GM23338 (cell line): ENCODE results near the gene CHMP6. TPM values are rescaled to one million over a fixed set of nuclear protein-coding genes. Genes with fewer than 3 reads are reported as not detected.

ENCODE experiments used
- ATAC-seq: fragments of 200-7000 bp; cut with Tn5 transposase; 3 replicates; pipeline ENCODE4 v1.9.1; 2020
- DNase-seq: peaks from one replicate; pipeline ENCODE4 v3.0.0-alpha.2; 2015; ENCODE audit warnings: low spot score
- H2AFZ ChIP-seq: fragments of 200-600 bp; sonication (generic); 2 replicates; pipeline ENCODE4 v1.8.0; 2016; ENCODE audit warnings: antibody characterized with exemption, mild to moderate bottlenecking, moderate library complexity
- H3F3A ChIP-seq: fragments of 200-600 bp; sonication (generic); replicated peaks from 2 replicates; pipeline ENCODE4 v1.8.0; 2017; ENCODE audit warnings: antibody characterized with exemption, mixed run types, low read depth
- H3K27ac ChIP-seq: fragments of 200-600 bp; sonication (generic); 2 replicates; pipeline ENCODE4 v1.6.1; 2016; ENCODE audit warnings: low read depth
- H3K27me3 ChIP-seq: fragments of 200-600 bp; sonication (generic); 2 replicates; pipeline ENCODE4 v1.8.0; 2016; ENCODE audit warnings: mild to moderate bottlenecking, mixed run types, moderate library complexity; ENCODE audit not compliant: insufficient read depth
- H3K36me3 ChIP-seq: fragments of 200-600 bp; sonication (generic); 2 replicates; pipeline ENCODE4 v1.8.0; 2016; ENCODE audit warnings: mild to moderate bottlenecking; ENCODE audit not compliant: insufficient read depth
- H3K4me1 ChIP-seq: fragments of 200-600 bp; sonication (generic); 2 replicates; pipeline ENCODE4 v1.8.0; 2016; ENCODE audit warnings: mild to moderate bottlenecking, moderate library complexity; ENCODE audit not compliant: insufficient read depth
- H3K4me2 ChIP-seq: fragments of 200-600 bp; sonication (generic); 2 replicates; pipeline ENCODE4 v1.7.1; 2017; ENCODE audit warnings: mixed run types
- H3K4me3 ChIP-seq: fragments of 200-600 bp; sonication (generic); 2 replicates; pipeline ENCODE4 v1.6.1; 2016; ENCODE audit warnings: mixed run types
- H3K79me2 ChIP-seq: fragments of 200-600 bp; sonication (generic); replicated peaks from 2 replicates; pipeline ENCODE4 v1.8.0; 2017; ENCODE audit warnings: mild to moderate bottlenecking; ENCODE audit not compliant: insufficient read depth
- H3K9me2 ChIP-seq: fragments of 200-600 bp; sonication (generic); 2 replicates; pipeline ENCODE4 v1.8.0; 2017; ENCODE audit not compliant: insufficient read depth
- H4K20me1 ChIP-seq: fragments of 200-600 bp; sonication (generic); replicated peaks from 2 replicates; pipeline ENCODE4 v1.8.0; 2017; ENCODE audit warnings: mild to moderate bottlenecking; ENCODE audit not compliant: insufficient read depth
- H3K27ac Mint-ChIP-seq: 2 replicates; pipeline ENCODE4 v1.8.0; 2020; ENCODE audit warnings: inconsistent platforms, mild to moderate bottlenecking, moderate library complexity, mixed read lengths
- H3K27me3 Mint-ChIP-seq: 3 replicates; pipeline ENCODE4 v1.8.0; 2022; ENCODE audit warnings: low read depth, mild to moderate bottlenecking, moderate library complexity, mixed read lengths, inconsistent platforms; ENCODE audit not compliant: insufficient read depth, poor library complexity
- H3K36me3 Mint-ChIP-seq: 3 replicates; pipeline ENCODE4 v1.8.0; 2021; ENCODE audit warnings: low read depth, mild to moderate bottlenecking, inconsistent platforms, moderate library complexity, mixed read lengths
- H3K4me1 Mint-ChIP-seq: 3 replicates; pipeline ENCODE4 v1.8.0; 2020; ENCODE audit warnings: mild to moderate bottlenecking, inconsistent platforms, mixed read lengths
- H3K4me3 Mint-ChIP-seq: 3 replicates; pipeline ENCODE4 v1.8.0; 2021; ENCODE audit warnings: moderate library complexity, mild to moderate bottlenecking, inconsistent platforms, mixed read lengths
- H3K9me3 Mint-ChIP-seq: 3 replicates; pipeline ENCODE4 v1.8.0; 2020; ENCODE audit warnings: moderate library complexity, mild to moderate bottlenecking, inconsistent platforms, mixed read lengths
- ETS1 ChIP-seq: IDR thresholded peaks from 2 replicates; pipeline ENCODE4 v1.6.1; 2016; ENCODE audit warnings: antibody characterized with exemption
- EZH2 ChIP-seq: fragments of 200-600 bp; sonication (generic); IDR thresholded peaks from one replicate; pipeline ENCODE4 v1.8.0; 2017; ENCODE audit warnings: antibody characterized with exemption, mild to moderate bottlenecking, low read depth; ENCODE audit not compliant: unreplicated experiment
- JUNB ChIP-seq: IDR thresholded peaks from one replicate; pipeline ENCODE4 v1.6.1; 2016; ENCODE audit warnings: antibody characterized with exemption; ENCODE audit not compliant: unreplicated experiment
- ZNF331 ChIP-seq: fragments of 250-450 bp; sonication (Bioruptor Pico); IDR thresholded peaks from 2 replicates; pipeline ENCODE4 v1.5.0; 2020; ENCODE audit warnings: low read depth, mild to moderate bottlenecking, moderate library complexity
- polyA plus RNA-seq: library from polyadenylated mRNA; unstranded; fragments of >200 nt; fragmentation: Nextera tagmentation; extraction: Ambion mirVana; gene quantifications from 2 replicates; pipeline ENCODE4 v1.2.1, GENCODE V29; 2016
- total RNA-seq: library from RNA; depleted of rRNA; stranded (reverse); fragments of >200 nt; shearing (Covaris generic); gene quantifications from 2 replicates; pipeline ENCODE4 v1.2.3, GENCODE V29; 2014
- TF ChIP-seq, protein P1 (sequence below): fragments of 250-450 bp; sonication (Bioruptor Pico); IDR thresholded peaks from 2 replicates; pipeline ENCODE4 v1.5.0; 2020; ENCODE audit warnings: mild to moderate bottlenecking, moderate library complexity
- TF ChIP-seq, protein P2 (sequence below), 2 experiments: fragments of 200-600 bp in 1 of 2; sonication (generic) in 1 of 2; conservative IDR thresholded peaks; 2 replicates each; pipeline versions ENCODE4 v1.5.1 to v1.6.1; 2016 to 2017; ENCODE audit warnings: antibody characterized with exemption in 2 of 2, low read depth in 2 of 2, mild to moderate bottlenecking in 2 of 2, moderate library complexity in 1 of 2

The CHMP6 gene
- total and polyA plus RNA-seq, 2 experiments from 2014 or later = 12.3 to 14.0 TPM

- TF ChIP-seq, protein P1, sequence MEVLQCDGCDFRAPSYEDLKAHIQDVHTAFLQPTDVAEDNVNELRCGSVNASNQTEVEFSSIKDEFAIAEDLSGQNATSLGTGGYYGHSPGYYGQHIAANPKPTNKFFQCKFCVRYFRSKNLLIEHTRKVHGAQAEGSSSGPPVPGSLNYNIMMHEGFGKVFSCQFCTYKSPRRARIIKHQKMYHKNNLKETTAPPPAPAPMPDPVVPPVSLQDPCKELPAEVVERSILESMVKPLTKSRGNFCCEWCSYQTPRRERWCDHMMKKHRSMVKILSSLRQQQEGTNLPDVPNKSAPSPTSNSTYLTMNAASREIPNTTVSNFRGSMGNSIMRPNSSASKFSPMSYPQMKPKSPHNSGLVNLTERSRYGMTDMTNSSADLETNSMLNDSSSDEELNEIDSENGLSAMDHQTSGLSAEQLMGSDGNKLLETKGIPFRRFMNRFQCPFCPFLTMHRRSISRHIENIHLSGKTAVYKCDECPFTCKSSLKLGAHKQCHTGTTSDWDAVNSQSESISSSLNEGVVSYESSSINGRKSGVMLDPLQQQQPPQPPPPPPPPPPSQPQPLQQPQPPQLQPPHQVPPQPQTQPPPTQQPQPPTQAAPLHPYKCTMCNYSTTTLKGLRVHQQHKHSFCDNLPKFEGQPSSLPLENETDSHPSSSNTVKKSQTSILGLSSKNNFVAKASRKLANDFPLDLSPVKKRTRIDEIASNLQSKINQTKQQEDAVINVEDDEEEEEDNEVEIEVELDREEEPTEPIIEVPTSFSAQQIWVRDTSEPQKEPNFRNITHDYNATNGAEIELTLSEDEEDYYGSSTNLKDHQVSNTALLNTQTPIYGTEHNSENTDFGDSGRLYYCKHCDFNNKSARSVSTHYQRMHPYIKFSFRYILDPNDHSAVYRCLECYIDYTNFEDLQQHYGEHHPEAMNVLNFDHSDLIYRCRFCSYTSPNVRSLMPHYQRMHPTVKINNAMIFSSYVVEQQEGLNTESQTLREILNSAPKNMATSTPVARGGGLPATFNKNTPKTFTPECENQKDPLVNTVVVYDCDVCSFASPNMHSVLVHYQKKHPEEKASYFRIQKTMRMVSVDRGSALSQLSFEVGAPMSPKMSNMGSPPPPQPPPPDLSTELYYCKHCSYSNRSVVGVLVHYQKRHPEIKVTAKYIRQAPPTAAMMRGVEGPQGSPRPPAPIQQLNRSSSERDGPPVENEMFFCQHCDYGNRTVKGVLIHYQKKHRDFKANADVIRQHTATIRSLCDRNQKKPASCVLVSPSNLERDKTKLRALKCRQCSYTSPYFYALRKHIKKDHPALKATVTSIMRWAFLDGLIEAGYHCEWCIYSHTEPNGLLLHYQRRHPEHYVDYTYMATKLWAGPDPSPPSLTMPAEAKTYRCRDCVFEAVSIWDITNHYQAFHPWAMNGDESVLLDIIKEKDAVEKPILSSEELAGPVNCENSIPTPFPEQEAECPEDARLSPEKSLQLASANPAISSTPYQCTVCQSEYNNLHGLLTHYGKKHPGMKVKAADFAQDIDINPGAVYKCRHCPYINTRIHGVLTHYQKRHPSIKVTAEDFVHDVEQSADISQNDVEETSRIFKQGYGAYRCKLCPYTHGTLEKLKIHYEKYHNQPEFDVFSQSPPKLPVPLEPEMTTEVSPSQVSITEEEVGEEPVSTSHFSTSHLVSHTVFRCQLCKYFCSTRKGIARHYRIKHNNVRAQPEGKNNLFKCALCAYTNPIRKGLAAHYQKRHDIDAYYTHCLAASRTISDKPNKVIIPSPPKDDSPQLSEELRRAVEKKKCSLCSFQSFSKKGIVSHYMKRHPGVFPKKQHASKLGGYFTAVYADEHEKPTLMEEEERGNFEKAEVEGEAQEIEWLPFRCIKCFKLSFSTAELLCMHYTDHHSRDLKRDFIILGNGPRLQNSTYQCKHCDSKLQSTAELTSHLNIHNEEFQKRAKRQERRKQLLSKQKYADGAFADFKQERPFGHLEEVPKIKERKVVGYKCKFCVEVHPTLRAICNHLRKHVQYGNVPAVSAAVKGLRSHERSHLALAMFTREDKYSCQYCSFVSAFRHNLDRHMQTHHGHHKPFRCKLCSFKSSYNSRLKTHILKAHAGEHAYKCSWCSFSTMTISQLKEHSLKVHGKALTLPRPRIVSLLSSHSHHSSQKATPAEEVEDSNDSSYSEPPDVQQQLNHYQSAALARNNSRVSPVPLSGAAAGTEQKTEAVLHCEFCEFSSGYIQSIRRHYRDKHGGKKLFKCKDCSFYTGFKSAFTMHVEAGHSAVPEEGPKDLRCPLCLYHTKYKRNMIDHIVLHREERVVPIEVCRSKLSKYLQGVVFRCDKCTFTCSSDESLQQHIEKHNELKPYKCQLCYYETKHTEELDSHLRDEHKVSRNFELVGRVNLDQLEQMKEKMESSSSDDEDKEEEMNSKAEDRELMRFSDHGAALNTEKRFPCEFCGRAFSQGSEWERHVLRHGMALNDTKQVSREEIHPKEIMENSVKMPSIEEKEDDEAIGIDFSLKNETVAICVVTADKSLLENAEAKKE = no peak
- no peak for TF ChIP-seq EZH2
Measured at GRCh38 chr17:80970762-80971703, 20.6 kb upstream of the CHMP6 start (continued).

DNA sequence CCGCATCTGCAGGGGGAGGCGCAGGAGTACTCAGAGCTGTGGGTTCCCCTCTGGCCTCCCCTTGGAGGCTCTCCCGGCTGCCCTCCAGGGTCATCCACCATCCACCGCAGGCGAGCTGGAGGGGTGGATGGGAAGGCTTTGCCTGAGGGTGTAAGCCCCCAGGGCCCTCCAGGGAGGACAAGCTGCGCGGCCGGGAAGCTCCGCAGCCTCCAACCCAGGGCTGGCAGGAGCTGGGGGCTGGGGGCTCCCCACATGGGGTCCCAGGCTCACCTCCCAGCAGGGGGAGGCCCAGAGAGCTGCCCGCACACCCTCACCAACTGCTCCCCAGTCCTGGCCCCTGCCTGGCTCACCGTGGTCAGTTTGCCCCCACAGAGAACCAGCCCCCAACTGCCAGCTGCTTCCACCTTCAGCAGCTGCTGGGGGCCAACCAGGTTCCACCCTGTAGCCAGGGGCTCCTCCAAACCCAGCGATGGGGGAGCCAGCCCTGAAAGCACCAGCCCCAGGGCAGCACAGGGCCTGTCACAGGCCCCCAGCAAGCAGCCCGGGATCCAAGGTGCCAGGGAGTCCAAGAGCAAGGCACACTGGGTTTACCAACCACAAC lies 19.8 kb upstream of the CHMP6 start:
- no peak for DNase-seq
- TF ChIP-seq ZNF331 (CRISPR knock-in tag) (no peak), ETS1 (no peak), JUNB (no peak)
- TF ChIP-seq, protein P2, sequence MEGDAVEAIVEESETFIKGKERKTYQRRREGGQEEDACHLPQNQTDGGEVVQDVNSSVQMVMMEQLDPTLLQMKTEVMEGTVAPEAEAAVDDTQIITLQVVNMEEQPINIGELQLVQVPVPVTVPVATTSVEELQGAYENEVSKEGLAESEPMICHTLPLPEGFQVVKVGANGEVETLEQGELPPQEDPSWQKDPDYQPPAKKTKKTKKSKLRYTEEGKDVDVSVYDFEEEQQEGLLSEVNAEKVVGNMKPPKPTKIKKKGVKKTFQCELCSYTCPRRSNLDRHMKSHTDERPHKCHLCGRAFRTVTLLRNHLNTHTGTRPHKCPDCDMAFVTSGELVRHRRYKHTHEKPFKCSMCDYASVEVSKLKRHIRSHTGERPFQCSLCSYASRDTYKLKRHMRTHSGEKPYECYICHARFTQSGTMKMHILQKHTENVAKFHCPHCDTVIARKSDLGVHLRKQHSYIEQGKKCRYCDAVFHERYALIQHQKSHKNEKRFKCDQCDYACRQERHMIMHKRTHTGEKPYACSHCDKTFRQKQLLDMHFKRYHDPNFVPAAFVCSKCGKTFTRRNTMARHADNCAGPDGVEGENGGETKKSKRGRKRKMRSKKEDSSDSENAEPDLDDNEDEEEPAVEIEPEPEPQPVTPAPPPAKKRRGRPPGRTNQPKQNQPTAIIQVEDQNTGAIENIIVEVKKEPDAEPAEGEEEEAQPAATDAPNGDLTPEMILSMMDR (conservative IDR thresholded peaks at IDR 0.05; ENCODE audit: low read depth in 2 of 2) = no peak

More for the DNA sequence above, 19.8 kb upstream of the CHMP6 start:
- H3K27me3 ChIP-seq = no peaks in the 10 kb centered on the region
- no peak overlapping the region for H3K4me2 ChIP-seq
- no peak overlapping the region for H3K4me3 Mint-ChIP-seq
- H3K27me3 Mint-ChIP-seq = peaks cover 9% of the 10 kb centered on the region
- H3K27ac ChIP-seq = no peak overlapping the region
- no peaks in the 10 kb centered on the region for H3K79me2 ChIP-seq
- no peaks in the 10 kb centered on the region for H3K9me2 ChIP-seq
- no peak for ATAC-seq
- no peaks in the 10 kb centered on the region for H3K9me3 Mint-ChIP-seq
- no peak overlapping the region for H3K27ac Mint-ChIP-seq
- H3K36me3 Mint-ChIP-seq = no peaks in the 10 kb centered on the region
- no peaks in the 10 kb centered on the region for H3K4me1 ChIP-seq
- no peak overlapping the region for H2AFZ ChIP-seq
- no peaks in the 10 kb centered on the region for H3F3A ChIP-seq
- H4K20me1 ChIP-seq = no peaks in the 10 kb centered on the region
- no peak overlapping the region for H3K4me3 ChIP-seq
- H3K4me1 Mint-ChIP-seq = peaks cover 4% of the 10 kb centered on the region; the same call in 1 of the 3 replicates
- no peaks in the 10 kb centered on the region for H3K36me3 ChIP-seq
